DMS53 treated with DMSO at 0.1 percent for 48 hours (cell line): ENCODE data around the gene ASPHD2.
"Not testable (repeated sequence)": the region's sequence is repeated elsewhere in the genome, so short reads cannot be mapped to it uniquely, and the experiment has no call there.

Experiments used
- DNase-seq: peaks from one replicate; lab custom pipeline; 2025; ENCODE audit not compliant: unreplicated experiment; lab: John Stamatoyannopoulos, UW

ASPHD2 gene

GRCh38 chr22:26428515-26429457 is at the start of gene ASPHD2:
Gene ASPHD2 (plus strand): TSS chr22:26429260. CDS start chr22:26433616, 4,356 bp downstream.
- DNase-seq = peak; percentile 4

GRCh38 chr22:26380072-26380830 is 48.8 kb upstream of the ASPHD2 start:
- no peak for DNase-seq

GRCh38 chr22:26382782-26383181 is 46.3 kb upstream of the ASPHD2 start:
- no peak for DNase-seq

- no peak for DNase-seq
Observed at GRCh38 chr22:26383968-26384556, 45.0 kb upstream of the ASPHD2 start.

- DNase-seq = no peak
Observed at GRCh38 chr22:26385164-26385563, 43.9 kb upstream of the ASPHD2 start.

- no peak for DNase-seq
Observed at GRCh38 chr22:26389125-26389524, 39.9 kb upstream of the ASPHD2 start.

- DNase-seq = no peak
Observed at GRCh38 chr22:26391091-26391490, 38.0 kb upstream of the ASPHD2 start.

- no peak for DNase-seq
Observed at GRCh38 chr22:26391623-26392022, 37.4 kb upstream of the ASPHD2 start.

- DNase-seq = no peak
Observed at GRCh38 chr22:26393929-26394328, 35.1 kb upstream of the ASPHD2 start.

GRCh38 chr22:26394777-26395176 is 34.3 kb upstream of the ASPHD2 start:
- no peak for DNase-seq

- DNase-seq = no peak
Observed at GRCh38 chr22:26395926-26396325, 33.1 kb upstream of the ASPHD2 start.

GRCh38 chr22:26398741-26399153 is 30.3 kb upstream of the ASPHD2 start:
- DNase-seq = peak; percentile 10

GRCh38 chr22:26399289-26399688 is 29.8 kb upstream of the ASPHD2 start:
- DNase-seq = no peak

GRCh38 chr22:26401726-26402125 is 27.3 kb upstream of the ASPHD2 start:
- DNase-seq = no peak

- DNase-seq = no peak
Observed at GRCh38 chr22:26404851-26405421, 24.1 kb upstream of the ASPHD2 start.

GRCh38 chr22:26406118-26406517 is 22.9 kb upstream of the ASPHD2 start:
- DNase-seq = peak; percentile 30

GRCh38 chr22:26408562-26409220 is 20.4 kb upstream of the ASPHD2 start:
- not testable (repeated sequence) for DNase-seq

GRCh38 chr22:26409719-26410335 is 19.2 kb upstream of the ASPHD2 start:
- DNase-seq = no peak

- no peak for DNase-seq
Observed at GRCh38 chr22:26410386-26410785, 18.7 kb upstream of the ASPHD2 start.

GRCh38 chr22:26414347-26414746 is 14.7 kb upstream of the ASPHD2 start:
- DNase-seq = no peak
